Measurements from ENCODE around the gene MT4. TPM values are rescaled to one million over a fixed set of nuclear protein-coding genes. Genes with fewer than 3 reads are reported as not detected.

Gene MT4
- polyA plus RNA-seq, 1 experiment: not detected

DNA sequence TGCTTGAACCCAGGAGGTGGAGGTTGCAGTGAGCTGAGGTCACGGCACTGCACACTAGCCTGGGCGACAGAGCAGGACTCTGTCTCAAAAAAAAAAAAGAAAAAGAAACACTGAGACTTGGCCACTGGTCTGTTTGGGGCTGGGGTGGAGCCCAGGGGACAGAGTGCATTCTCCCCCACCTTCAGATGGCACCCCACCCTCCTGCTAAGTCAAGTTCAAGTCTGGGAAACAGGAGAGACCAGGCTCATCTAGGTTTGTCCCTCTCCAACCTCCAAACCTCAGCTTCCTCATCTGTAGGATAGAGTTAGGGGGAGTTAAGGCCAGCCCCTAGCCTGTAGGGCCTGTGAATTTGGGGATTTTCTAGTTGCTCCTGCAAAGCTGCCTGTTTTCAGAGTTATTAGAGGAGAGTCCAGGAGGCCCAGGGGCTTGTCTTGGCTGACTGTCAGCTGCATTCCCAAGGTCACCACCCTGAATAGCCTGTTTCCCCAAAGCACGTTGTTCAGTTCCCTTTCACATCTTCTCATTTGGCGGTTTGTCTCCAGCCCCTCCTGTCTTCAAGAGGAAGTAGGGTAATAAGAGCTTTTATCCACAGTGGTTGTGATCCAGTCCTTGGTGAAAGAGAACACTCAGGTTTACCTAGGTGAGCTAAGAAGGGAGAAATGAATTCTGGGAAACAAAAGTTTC, 26.6 kb downstream of the MT4 start:
- TF ChIP-seq, protein P1, sequence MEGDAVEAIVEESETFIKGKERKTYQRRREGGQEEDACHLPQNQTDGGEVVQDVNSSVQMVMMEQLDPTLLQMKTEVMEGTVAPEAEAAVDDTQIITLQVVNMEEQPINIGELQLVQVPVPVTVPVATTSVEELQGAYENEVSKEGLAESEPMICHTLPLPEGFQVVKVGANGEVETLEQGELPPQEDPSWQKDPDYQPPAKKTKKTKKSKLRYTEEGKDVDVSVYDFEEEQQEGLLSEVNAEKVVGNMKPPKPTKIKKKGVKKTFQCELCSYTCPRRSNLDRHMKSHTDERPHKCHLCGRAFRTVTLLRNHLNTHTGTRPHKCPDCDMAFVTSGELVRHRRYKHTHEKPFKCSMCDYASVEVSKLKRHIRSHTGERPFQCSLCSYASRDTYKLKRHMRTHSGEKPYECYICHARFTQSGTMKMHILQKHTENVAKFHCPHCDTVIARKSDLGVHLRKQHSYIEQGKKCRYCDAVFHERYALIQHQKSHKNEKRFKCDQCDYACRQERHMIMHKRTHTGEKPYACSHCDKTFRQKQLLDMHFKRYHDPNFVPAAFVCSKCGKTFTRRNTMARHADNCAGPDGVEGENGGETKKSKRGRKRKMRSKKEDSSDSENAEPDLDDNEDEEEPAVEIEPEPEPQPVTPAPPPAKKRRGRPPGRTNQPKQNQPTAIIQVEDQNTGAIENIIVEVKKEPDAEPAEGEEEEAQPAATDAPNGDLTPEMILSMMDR (IDR thresholded peaks at IDR 0.05; ENCODE audit: insufficient read depth, low read depth, low read length): no peak
- ChIA-PET CTCF (interaction anchor here (0.5 to 1.8 kb wide), 5 partner anchors 10 to 110 kb away, joined by 3 to 18 read pairs (median 6); no protein-coding TSS in a partner anchor), POLR2A (no interaction called here)
- Histone ChIP-seq H3K4me3 (ENCODE audit: low read depth, low read length) (no peak overlapping the region), H3K27me3 (ENCODE audit: control insufficient read depth, insufficient read depth, low read length) (peaks cover 35% of the 10 kb centered on the region), H3K36me3 (ENCODE audit: control insufficient read depth, insufficient read depth, low read length) (no peaks in the 10 kb centered on the region)
- no peak for DNase-seq (ENCODE audit: low read depth)

DNA sequence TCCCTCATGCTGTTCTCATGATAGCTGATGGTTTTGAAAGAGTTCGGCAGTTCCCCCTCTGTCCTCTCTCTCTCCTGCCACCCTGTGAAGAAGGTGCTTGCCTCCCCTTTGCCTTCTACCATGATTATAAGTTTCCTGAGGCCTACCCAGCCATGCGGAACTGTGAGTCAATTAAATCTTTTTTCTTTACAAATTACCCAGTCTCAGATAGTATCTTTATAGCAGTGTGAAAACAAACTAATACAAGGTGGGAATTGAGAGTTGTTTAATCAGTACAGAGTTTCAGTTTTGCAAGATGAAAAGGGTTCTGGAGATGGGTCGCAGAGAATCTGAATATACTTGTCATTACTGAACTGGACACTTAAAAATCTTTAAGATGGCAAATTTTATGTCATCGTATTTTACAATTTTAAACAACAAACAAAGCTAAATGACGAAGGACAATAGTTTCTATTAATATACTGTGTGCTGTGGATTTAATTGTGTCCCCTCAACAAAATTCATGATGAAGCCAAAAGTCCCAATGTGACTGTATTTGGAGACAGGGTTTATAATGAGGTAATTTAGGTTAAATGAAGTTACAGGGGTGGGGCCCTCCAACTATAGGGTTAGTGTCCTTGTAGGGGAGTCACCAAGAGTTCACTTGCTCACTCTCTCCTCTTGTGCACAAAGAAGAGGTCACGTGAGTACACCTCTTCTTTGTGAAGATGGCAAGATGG, 28.9 kb downstream of the MT4 start:
- DNase-seq (ENCODE audit: low read depth): no peak
- CTCF ChIA-PET: no interaction called here
- POLR2A ChIA-PET: no interaction called here
- Histone ChIP-seq H3K4me3 (ENCODE audit: low read depth, low read length) (no peak overlapping the region), H3K27me3 (ENCODE audit: control insufficient read depth, insufficient read depth, low read length) (peaks cover 29% of the 10 kb centered on the region), H3K36me3 (ENCODE audit: control insufficient read depth, insufficient read depth, low read length) (no peaks in the 10 kb centered on the region)
- TF ChIP-seq, protein P1 (IDR thresholded peaks at IDR 0.05; ENCODE audit: insufficient read depth, low read depth, low read length): no peak

DNA sequence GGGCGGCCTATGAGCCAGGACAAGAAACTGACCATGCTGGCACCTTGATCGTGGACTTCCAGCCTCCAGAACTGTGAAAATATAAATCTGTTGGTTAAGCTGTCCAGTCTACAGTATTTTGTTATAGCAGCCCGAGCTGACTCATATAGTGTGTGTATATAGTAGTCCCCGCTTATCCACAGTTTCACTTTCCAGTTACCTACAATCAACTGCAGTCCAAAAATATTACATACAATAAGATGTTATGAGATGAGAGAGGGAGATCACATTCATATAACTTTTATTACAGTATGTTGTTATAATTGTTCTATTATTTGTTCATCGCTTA, 29.4 kb downstream of the MT4 start:
- Histone ChIP-seq H3K36me3 (ENCODE audit: control insufficient read depth, insufficient read depth, low read length) (no peaks in the 10 kb centered on the region), H3K4me3 (ENCODE audit: low read depth, low read length) (no peak overlapping the region), H3K27me3 (ENCODE audit: control insufficient read depth, insufficient read depth, low read length) (peaks cover 26% of the 10 kb centered on the region)
- TF ChIP-seq, protein P1 (IDR thresholded peaks at IDR 0.05; ENCODE audit: insufficient read depth, low read depth, low read length): no peak
- ChIA-PET POLR2A (no interaction called here), CTCF (interaction anchor here (1.3 kb wide), 1 partner anchor 17 kb away, joined by 3 read pairs; no protein-coding TSS in a partner anchor)
- DNase-seq (ENCODE audit: low read depth): no peak

DNA sequence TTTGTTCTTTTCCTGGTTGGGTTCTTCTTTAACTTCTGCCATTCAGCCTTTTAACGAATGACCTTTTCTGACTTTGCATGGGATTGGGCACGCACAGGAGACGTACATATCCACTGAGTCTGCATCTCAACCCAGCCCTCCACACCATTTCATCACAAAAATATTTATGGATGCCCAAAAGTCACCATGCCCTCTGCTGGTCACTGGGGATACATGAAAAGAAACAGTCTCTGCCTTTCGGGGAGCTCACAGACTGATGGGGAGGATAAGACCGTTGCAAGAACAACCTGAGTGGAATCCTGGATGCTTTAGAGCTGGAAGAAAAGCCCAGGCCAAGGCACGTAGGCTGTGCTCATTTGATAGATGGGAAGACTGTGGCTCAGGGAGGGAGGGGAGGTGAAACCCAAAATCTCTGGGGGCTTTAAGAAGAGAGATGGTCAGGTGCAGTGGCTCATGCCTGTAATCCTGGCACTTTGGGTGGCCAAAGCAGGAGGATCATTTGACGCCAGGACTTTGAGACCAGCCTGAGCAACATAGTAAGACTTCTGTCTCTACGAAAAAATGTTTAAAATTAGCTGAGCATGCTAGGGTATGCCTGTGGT, 35.6 kb downstream of the MT4 start:
- TF ChIP-seq, protein P1 (IDR thresholded peaks at IDR 0.05; ENCODE audit: insufficient read depth, low read depth, low read length): peak; percentile 78
- POLR2A ChIA-PET: interaction anchor here (0.6 kb wide), 1 partner anchor 39 kb away, joined by 20 read pairs; no protein-coding TSS in a partner anchor
- DNase-seq (ENCODE audit: low read depth): no peak
- peaks cover 2% of the 10 kb centered on the region; the same call in 1 of the 2 replicates for H3K27me3 ChIP-seq (ENCODE audit: control insufficient read depth, insufficient read depth, low read length)
- no peaks in the 10 kb centered on the region for H3K36me3 ChIP-seq (ENCODE audit: control insufficient read depth, insufficient read depth, low read length)
- no peak overlapping the region for H3K4me3 ChIP-seq (ENCODE audit: low read depth, low read length)
- CTCF ChIA-PET: interaction anchor here (0.6 to 7.8 kb wide), 29 partner anchors 9 to 193 kb away, joined by 3 to 100 read pairs (median 4); partner anchors contain the start of genes BBS2 and MT1E

DNA sequence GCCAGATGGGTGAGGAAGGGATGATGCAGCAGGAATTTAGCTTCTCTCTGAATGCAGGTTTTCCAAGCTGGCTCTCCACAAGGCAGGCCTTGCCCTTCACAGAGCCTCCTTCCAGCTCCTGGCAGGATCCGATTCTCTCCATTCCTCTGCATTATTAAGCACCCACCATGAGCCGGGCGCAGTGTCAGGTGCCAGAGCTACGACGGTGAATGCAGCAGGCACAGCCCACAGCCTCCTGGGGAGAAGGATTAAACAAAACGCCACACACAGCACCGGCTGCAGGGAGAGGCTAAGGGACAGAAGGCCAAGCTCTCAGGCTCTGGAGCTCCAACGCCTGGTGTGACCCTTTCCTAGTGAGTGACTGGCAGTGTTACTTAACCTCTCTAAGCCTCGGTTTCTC, 36.5 kb downstream of the MT4 start:
- DNase-seq (ENCODE audit: low read depth): no peak
- CTCF ChIA-PET: interaction anchor here (1.0 to 7.8 kb wide), 24 partner anchors 9 to 115 kb away, joined by 3 to 100 read pairs (median 5); partner anchors contain the start of genes BBS2 and MT1E
- no peaks in the 10 kb centered on the region; the same call in 1 of the 2 replicates for H3K27me3 ChIP-seq (ENCODE audit: control insufficient read depth, insufficient read depth, low read length)
- TF ChIP-seq, protein P1 (IDR thresholded peaks at IDR 0.05; ENCODE audit: insufficient read depth, low read depth, low read length): no peak
- H3K36me3 ChIP-seq (ENCODE audit: control insufficient read depth, insufficient read depth, low read length): no peaks in the 10 kb centered on the region
- POLR2A ChIA-PET: no interaction called here
- H3K4me3 ChIP-seq (ENCODE audit: low read depth, low read length): no peak overlapping the region

All from BJ (cell line).